Activated CD8-positive, alpha-beta memory T cell treated with anti-CD3 and anti-CD28 coated beads for 24 hours (primary cell): ENCODE measurements around the gene BRD7.

ENCODE experiments used
- DNase-seq: peaks from one replicate; pipeline ENCODE4 v3.0.0-alpha.2; 2020

Gene BRD7

DNA sequence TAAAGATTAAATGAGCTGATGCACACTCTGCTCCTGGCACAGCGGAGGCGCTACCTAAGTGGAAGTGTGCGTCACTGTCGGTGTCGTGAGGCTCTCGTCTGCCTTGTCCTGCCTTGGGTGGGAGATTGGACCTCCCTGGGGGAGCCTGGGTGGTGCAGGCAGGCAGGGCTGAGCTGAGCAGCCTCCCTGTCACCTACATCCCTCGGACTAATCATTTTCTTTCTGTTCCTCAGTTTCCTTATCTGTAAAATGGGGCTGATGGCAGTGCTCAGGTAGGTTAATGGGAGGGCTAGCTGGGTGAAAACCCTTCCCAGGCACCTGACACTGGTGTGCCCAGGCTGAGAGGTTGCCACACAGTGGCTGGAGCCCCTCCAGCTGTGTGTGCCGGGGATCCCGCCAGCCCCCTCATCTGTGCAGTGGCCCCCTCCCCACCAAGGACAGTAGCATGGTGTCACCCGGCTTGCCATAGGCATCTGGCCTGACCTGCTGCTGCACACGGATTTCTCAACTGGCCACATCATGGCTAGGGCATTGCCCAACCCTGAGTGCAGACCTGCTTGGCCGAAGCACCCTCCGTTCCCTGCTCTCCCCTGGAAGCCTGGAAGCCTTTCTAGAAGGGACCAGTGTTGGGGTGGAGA is 98.2 kb downstream of the BRD7 start:
- no peak for DNase-seq

DNA sequence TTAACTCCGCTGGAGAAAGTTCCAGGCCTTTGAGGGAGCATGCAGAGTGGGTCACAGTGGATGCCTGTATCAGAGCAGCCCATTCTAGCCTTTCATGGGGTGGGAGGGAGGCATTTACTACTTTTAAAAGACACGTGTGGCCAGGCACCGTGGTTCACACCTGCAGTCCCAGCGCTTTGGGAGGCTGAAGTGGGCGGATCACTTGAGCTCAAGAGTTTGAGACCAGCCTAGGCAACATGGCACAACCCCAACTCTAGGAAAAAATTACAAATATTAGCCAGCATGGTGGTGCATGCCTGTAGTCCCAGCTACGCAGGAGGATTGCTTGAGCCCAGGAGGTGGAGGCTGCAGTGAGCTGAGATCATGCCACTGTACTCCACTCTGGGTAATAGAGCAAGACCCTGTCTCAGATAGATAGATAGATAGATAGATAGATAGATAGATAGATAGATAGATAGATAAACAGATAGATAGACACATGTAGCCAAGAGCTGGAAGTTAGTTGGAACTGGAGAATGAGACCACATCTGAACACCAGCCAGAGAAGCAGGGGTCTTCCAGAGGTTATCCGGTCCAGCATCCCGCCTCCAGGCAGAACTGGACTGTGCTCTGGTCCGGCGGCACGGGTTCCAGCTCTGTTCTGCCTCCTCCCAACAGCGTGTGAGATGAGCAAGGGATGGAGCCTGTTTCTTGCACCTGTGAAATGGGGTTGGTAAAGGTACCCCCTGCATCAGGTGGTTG is 98.8 kb downstream of the BRD7 start:
- DNase-seq = no peak

DNA sequence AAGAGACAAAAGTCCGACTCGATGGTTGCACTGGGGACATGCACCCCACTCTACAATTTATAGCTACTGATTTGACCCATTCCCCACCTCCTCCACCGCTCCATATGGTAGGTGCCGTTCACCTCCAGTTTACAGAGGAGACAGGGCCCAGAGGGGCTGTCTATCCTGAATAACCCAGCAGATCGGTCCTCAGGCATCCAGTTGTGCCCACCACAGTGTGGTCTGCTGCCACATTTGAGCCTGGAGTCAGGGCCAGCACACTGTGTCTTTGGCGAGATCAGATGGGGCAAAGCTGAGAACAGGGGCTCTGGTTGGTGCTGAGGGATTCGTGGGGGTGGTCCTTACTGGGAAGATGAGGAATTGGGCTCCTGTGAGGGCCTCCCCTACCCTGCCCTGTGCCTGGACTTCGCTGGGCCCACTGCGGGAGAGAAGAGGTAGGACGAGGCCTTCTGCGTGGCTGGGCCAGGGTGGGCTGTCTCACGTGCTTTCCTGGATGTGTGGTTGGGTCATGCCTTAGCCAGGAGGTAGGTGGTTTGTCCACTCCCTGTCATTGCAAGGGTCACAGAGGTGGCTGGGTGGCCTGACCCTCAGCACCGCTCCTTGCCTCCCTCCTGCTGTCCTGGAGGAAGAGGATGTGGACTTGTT is 99.6 kb downstream of the BRD7 start:
- DNase-seq = no peak

DNA sequence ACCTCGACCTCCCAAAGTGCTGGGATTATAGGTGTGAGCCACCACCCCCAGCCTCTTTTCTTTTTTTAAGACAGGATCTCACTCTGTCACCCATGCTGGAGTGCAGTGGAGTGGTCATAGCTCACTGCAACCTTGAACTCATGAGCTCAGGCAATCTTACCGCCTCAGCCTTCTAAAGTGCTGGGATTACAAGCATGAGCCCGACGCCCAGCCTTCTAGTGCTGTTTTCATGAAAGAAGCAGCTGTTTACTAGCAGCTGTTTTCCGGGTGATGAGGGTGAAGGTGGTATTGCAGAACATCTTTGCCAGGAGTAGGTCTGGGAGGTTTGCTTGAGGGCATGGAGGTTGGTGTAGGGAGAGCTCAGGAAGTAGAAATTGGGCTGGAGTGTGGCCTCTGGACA is 100.4 kb downstream of the BRD7 start:
- no peak for DNase-seq

DNA sequence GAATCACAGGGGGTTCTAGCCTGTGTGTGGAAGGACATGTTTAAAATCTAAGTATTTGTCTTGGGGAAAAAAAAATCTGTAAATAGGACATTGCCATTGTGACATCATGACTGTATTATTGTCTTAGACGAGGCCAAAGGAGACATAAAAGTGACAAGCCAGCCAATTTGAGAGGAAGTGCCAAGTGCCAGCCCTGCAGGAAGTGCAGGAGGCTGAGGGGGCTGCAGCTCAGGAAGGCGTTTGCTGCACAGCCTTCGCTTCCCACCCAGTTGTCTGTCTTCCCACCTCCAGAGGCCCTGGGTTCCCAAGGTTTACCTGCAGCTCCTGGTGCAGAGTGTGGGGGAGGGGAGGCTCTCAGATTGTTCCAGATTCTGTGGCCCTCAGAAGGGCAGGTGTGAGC is 101.1 kb downstream of the BRD7 start:
- DNase-seq = peak; percentile 68

DNA sequence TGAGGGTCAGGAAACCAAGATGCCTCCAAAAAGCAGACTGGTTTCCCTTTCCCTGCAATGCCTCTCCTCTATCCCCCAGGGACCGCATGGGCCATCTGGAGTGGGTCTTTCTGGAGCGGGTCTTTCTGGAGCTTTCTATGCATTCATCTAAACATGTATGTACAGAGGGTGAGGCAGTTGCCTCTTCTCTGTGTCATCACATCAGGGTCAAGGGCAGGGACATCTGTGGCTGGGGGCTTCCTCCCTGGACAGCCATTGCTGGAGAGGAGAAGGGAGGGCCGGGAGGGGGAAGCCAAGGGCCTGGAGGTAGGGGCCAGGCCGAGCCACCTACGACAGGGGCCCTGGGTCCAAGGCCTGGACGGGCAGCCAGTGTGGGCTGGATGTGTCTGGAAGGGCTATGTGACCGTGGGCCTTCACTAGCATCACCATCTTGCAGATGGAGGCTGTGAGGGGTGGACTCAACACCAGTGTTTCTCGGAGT is 101.6 kb downstream of the BRD7 start:
- DNase-seq = peak; percentile 76

DNA sequence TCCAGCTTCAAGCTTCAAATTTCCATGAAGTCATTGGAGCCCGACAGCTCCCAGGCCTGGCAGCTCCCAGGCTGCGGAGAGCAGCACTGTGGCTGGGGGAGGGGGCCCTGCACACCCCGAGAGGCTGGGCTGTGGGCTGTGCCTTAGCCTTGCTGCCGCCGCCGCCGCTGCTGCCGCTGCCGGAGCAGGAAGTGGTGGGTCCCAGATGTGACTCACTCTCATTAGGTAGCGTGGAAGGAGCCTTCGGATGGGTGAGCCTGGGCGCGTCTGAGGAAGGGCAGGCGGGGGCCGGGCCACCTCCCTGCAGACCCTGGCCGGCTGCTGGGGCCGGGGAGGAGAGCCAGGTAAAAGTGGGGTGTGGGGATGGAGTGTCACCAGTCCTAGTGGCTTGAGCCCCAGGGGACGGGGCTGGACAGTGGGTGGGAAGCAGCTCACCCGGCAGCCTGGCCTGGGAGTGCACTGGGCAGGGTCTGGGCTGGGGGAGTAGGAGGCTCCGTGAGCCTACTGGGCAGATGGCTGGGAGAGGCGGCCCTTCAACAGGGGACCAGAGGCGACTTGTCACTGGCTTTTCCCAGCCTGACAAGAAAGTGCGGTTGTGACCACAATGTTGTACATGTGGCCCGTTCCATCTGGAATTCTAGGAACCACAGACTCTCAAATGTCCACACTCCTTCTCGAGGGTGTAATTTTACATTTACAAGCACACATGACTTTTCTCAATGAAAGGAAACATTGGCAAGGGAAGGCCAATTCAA is 102.3 kb downstream of the BRD7 start, which contains the start of gene ADCY7:
TSS of gene ADCY7 (plus strand) at position 215 of the 755 bp plus-strand sequence. CDS start 21,629 bp downstream, outside the sequence.
- peak; percentile 90 for DNase-seq
